Retinal pigment epithelial cell (primary cell): ENCODE data around the gene EGFL8.

Source experiments
- DNase-seq: peaks from one replicate; pipeline ENCODE4 v3.0.0-alpha.2; 2010; ENCODE audit warnings: low read depth
- H3K4me3 ChIP-seq: 2 replicates; pipeline ENCODE4 v1.5.1; 2011; ENCODE audit warnings: mild to moderate bottlenecking, low read length, control low read depth, moderate library complexity
- TF ChIP-seq, protein P1 (sequence below): conservative IDR thresholded peaks from 2 replicates; pipeline ENCODE4 v1.5.1; 2011; ENCODE audit warnings: low read depth, low read length, control low read depth, inconsistent platforms

Gene EGFL8

DNA sequence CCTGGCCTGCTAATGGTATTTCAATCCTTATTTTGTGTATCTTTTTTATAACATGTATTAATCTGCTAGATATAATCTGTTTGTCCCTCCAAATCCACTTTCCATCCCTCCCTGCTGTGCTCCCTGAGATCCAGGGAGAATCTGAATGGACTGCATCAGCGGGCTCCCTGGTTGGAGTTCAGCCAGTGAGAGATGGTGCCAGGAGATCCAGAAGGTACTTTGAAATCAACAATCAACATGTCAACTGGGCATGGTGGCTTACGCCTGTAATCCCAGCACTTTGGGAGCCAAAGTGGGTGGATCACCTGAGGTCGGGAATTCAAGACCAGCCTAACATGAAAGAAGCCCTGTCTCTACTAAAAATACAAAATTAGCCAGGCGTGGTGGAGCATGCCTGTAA lies 40.7 kb upstream of the EGFL8 start:
- TF ChIP-seq, protein P1, sequence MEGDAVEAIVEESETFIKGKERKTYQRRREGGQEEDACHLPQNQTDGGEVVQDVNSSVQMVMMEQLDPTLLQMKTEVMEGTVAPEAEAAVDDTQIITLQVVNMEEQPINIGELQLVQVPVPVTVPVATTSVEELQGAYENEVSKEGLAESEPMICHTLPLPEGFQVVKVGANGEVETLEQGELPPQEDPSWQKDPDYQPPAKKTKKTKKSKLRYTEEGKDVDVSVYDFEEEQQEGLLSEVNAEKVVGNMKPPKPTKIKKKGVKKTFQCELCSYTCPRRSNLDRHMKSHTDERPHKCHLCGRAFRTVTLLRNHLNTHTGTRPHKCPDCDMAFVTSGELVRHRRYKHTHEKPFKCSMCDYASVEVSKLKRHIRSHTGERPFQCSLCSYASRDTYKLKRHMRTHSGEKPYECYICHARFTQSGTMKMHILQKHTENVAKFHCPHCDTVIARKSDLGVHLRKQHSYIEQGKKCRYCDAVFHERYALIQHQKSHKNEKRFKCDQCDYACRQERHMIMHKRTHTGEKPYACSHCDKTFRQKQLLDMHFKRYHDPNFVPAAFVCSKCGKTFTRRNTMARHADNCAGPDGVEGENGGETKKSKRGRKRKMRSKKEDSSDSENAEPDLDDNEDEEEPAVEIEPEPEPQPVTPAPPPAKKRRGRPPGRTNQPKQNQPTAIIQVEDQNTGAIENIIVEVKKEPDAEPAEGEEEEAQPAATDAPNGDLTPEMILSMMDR, result no peak
- no peak for DNase-seq
- no peak overlapping the region for H3K4me3 ChIP-seq

DNA sequence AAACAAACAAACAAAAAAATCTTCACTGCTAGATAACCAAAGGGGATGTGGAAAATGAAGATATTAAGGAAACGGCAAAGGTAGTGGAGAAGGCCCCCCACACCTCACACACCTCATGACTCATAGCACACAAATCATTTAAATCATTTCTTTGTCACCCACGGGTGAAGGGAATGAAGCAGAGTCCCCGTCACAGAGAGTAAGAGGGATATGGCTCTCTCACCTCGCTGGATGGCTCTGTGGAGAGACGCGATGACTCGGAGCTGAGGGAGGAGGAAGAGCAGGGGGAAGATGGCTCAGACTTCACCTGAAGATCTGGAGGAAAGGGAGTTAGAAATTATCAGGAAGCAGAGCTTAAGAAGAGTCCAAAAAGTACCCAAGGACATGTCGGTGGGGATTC lies 37.5 kb upstream of the EGFL8 start:
- no peak for DNase-seq
- peak overlapping the region; percentile 100 for H3K4me3 ChIP-seq
- TF ChIP-seq, protein P1, result no peak

- H3K4me3 ChIP-seq, result peak overlapping the region; percentile 100
- TF ChIP-seq, protein P1, result no peak
- no peak for DNase-seq
Measured at GRCh38 chr6:32127409-32127716, 37.0 kb upstream of the EGFL8 start.

- H3K4me3 ChIP-seq, result peak within 1 kb of the TSS; percentile 100
- DNase-seq, result peak; percentile 99
- TF ChIP-seq, protein P1, result no peak
Measured at GRCh38 chr6:32127717-32128592, 36.4 kb upstream of the EGFL8 start, which contains the start of gene ATF6B. Gene ATF6B, minus strand, starts transcription at chr6:32128246. Its CDS starts 39 bp downstream, at chr6:32128207.

DNA sequence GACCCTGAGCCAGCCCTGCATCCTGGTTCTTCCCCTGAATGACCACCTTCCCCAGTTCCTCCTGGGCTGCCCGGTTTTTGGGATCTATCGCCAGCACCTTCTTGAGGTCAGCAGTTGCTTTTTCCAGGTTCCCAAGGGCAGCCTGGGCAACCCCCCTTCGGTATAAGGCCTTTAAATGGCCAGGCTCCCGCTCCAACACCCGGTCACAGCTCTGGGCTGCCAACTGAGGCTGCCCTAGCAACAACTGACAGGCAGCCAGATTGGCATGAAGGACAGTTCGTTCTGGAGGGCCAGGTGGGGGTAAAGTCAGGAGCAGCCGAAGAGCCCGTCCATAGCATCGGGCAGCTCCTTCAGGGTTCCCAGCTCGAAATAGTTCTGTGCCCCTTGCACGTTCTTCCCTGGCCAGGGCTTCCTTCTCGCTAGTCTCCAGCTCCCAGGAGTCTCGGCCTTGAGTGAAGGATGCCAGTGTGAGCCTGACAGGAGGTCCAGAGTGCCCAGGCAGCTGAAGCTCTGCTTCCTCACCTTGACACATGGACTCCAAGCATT lies 35.6 kb upstream of the EGFL8 start:
- no peak for DNase-seq
- TF ChIP-seq, protein P1, result no peak
- peak overlapping the region; percentile 23 for H3K4me3 ChIP-seq

DNA sequence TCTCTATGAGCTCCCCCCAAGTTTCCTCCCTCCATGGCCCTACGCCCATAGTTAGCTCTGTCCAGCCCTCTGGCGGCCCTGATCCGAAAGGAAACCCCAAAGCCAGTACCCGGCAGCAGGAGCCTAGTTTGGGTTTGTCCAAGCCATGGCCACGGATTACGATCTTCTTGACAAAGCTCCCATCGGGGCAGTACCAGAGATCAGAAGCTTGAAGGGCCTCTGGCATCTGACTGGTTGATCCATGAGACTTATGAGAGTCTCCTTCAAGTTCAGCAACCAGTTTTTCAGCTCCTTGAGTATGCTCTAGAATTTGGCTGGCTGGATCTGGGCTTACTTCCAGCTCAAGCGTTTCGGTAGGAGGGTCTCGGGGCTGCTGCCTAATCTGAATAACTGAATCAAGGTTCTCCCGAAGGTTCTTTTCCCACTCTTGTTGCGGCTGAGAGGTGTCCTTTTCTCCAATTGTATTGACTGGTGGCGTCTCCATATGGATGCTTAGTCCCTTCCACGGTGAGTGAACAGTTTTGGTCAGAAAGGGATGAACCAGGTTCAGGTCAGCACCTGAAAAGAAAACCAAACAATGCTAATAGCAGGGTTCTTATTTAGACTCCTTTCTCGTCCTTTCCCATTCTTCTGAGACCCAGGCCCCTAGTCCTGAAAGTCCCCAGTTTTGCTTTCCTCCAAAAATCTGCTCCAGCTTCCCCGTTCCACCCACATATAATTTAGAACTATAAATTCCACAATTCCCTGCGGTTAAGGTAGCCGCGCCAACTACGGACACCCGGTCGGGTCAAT lies 34.9 kb upstream of the EGFL8 start:
- TF ChIP-seq, protein P1, result no peak

More for the DNA sequence above, 34.9 kb upstream of the EGFL8 start:
- no peak for DNase-seq
- H3K4me3 ChIP-seq, result peak overlapping the region; percentile 79
